ENCODE measurements around the gene ADAMTS17. TPM values are rescaled to one million over a fixed set of nuclear protein-coding genes. Genes with fewer than 3 reads are reported as not detected.

The ADAMTS17 gene
- polyA plus RNA-seq, 2 of the 4 experiments (the other 2 are of a cell fraction): 0.05 TPM; not detected in 1

GRCh38 chr15:100041127-100041828, 300.5 kb downstream of the ADAMTS17 start:
- FAIRE-seq (no peak), DNase-seq (ENCODE audit: low read depth in 1 of 2, low spot score in 1 of 2) (no peak), ATAC-seq (no peak; a peak in 1 of 6 replicates)
- ChIA-PET POLR2A (no interaction called here), CTCF (interaction anchor here (0.9 kb wide), 1 partner anchor 308 kb away, joined by 3 read pairs; no protein-coding TSS in a partner anchor)
- Histone ChIP-seq H3K4me3 (no peak overlapping the region), H3K27ac (no peak overlapping the region), H3K9me3 (no peaks in the 10 kb centered on the region), H3K4me2 (no peak overlapping the region), H3K4me1 (peaks cover 7% of the 10 kb centered on the region)
- WGBS (ENCODE audit: missing lambda C conversion rate): 56% methylated on average over 6 of the region's 6 CpGs
- TF ChIP-seq MAFK (IDR thresholded peaks at IDR 0.05; ENCODE audit: partially characterized antibody) (no peak), PHF8 (IDR thresholded peaks at IDR 0.05; ENCODE audit: borderline replicate concordance, low read depth) (no peak), ELK1 (IDR thresholded peaks at IDR 0.05; ENCODE audit: low read depth, low read length) (no peak), BHLHE40 (IDR thresholded peaks at IDR 0.05; ENCODE audit: low read depth, low read length) (no peak), SMC3 (IDR thresholded peaks at IDR 0.05) (no peak), ZFP36 (IDR thresholded peaks at IDR 0.05; ENCODE audit: borderline replicate concordance, partially characterized antibody) (no peak), HOXA7 (CRISPR knock-in tag; IDR thresholded peaks at IDR 0.05) (no peak), CHD2 (IDR thresholded peaks at IDR 0.05; ENCODE audit: low read length, partially characterized antibody) (no peak), ZNF302 (CRISPR knock-in tag; IDR thresholded peaks at IDR 0.05) (no peak), RFX5 (IDR thresholded peaks at IDR 0.05) (no peak), ZC3H11A (IDR thresholded peaks at IDR 0.05) (no peak), RAD21 (conservative IDR thresholded peaks at IDR 0.05 in 1 of 2, IDR thresholded peaks at IDR 0.05 in 1 of 2) (no peak), POLR2AphosphoS2 (conservative IDR thresholded peaks at IDR 0.05; ENCODE audit: low read length) (no peak), RCOR1 (IDR thresholded peaks at IDR 0.05; ENCODE audit: low read depth, low read length) (no peak)
- TF ChIP-seq, protein P1, sequence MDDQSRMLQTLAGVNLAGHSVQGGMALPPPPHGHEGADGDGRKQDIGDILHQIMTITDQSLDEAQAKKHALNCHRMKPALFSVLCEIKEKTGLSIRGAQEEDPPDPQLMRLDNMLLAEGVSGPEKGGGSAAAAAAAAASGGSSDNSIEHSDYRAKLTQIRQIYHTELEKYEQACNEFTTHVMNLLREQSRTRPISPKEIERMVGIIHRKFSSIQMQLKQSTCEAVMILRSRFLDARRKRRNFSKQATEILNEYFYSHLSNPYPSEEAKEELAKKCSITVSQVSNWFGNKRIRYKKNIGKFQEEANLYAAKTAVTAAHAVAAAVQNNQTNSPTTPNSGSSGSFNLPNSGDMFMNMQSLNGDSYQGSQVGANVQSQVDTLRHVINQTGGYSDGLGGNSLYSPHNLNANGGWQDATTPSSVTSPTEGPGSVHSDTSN (IDR thresholded peaks at IDR 0.05): no peak

DNA sequence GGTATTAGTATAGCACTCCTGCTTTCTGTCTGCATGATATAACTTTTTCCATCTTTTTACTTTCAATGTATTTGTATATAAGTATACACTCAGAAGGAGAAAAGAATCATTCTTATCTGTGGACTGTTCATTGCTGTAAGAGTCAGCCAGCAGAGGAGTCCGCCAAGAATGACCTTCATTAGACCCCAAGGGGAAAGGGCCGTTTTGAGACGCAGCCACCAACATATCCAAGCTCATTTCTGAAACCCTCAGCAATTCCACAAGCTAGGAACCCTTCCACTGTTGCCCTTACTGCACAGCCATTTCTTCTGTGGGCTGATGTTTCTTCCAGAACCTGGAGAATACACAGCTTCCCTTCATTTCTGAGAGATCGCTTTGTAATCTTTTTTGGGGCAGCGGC, 301.8 kb downstream of the ADAMTS17 start:
- ATAC-seq (no peak), FAIRE-seq (no peak), DNase-seq (ENCODE audit: low read depth in 1 of 2, low spot score in 1 of 2) (no peak)
- H3K4me1 ChIP-seq: peaks cover 7% of the 10 kb centered on the region
- no peak overlapping the region for H3K4me3 ChIP-seq
- POLR2A ChIA-PET: no interaction called here
- TF ChIP-seq MAZ (IDR thresholded peaks at IDR 0.05; ENCODE audit: borderline replicate concordance, low read depth, low read length): no peak
- no peak for TF ChIP-seq GATA3 (IDR thresholded peaks at IDR 0.05; ENCODE audit: borderline replicate concordance)
- TF ChIP-seq HES2 (IDR thresholded peaks at IDR 0.05): no peak
- no peak for TF ChIP-seq NFE2L2 (conservative IDR thresholded peaks at IDR 0.05; ENCODE audit: low read length)
- no peak for TF ChIP-seq HOXA7 (CRISPR knock-in tag; IDR thresholded peaks at IDR 0.05)
- no peak for TF ChIP-seq CHD4 (IDR thresholded peaks at IDR 0.05; ENCODE audit: borderline replicate concordance)
- no peak for TF ChIP-seq NPAS2 (CRISPR knock-in tag; IDR thresholded peaks at IDR 0.05; ENCODE audit: borderline replicate concordance)
- no peak for TF ChIP-seq CBX2 (IDR thresholded peaks at IDR 0.05; ENCODE audit: borderline replicate concordance, low read depth)
- TF ChIP-seq, protein P2, sequence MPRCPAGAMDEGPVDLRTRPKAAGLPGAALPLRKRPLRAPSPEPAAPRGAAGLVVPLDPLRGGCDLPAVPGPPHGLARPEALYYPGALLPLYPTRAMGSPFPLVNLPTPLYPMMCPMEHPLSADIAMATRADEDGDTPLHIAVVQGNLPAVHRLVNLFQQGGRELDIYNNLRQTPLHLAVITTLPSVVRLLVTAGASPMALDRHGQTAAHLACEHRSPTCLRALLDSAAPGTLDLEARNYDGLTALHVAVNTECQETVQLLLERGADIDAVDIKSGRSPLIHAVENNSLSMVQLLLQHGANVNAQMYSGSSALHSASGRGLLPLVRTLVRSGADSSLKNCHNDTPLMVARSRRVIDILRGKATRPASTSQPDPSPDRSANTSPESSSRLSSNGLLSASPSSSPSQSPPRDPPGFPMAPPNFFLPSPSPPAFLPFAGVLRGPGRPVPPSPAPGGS (IDR thresholded peaks at IDR 0.05): no peak
- no peaks in the 10 kb centered on the region for H3K9me3 ChIP-seq
- WGBS (ENCODE audit: missing lambda C conversion rate): 34% methylated on average over 5 of the region's 5 CpGs
- CTCF ChIA-PET: interaction anchor here (0.5 kb wide), 1 partner anchor 512 kb away, joined by 3 read pairs; no protein-coding TSS in a partner anchor
- H3K4me2 ChIP-seq: no peak overlapping the region
- no peak overlapping the region for H3K27ac ChIP-seq

Measured in A549 (cell line).